Measurements from ENCODE around the gene NPAS4. TPM values are rescaled to one million over a fixed set of nuclear protein-coding genes. Genes with fewer than 3 reads are reported as not detected.

The NPAS4 gene
- total and polyA plus RNA-seq, 2 of the 13 experiments (the other 11 are each of a cell fraction or from before 2014, with no cell fraction given), result not detected

GRCh38 chr11:66459138-66459778 is 38.4 kb downstream of the NPAS4 start:
- no peak overlapping the region for H3K4me2 ChIP-seq (ENCODE audit: low read depth, low read length)
- intact Hi-C loops (cut with micrococcal nuclease; ENCODE audit: unreplicated experiment) (no loop called here), in situ Hi-C loops (cut with HindIII; ENCODE audit: extremely low pct_ligation_motif_present, low pct_unique_long_range_greater_than_20kb) (no loop called here)
- FAIRE-seq, result no peak
- no peak for ATAC-seq
- TF ChIP-seq ZNF451 (CRISPR knock-in tag; IDR thresholded peaks at IDR 0.05) (no peak), REL (CRISPR knock-in tag; conservative IDR thresholded peaks at IDR 0.05) (no peak), SATB2 (CRISPR knock-in tag; IDR thresholded peaks at IDR 0.05) (no peak), HDAC2 (CRISPR knock-in tag; IDR thresholded peaks at IDR 0.05) (no peak), ZNF703 (CRISPR knock-in tag; IDR thresholded peaks at IDR 0.05; ENCODE audit: borderline replicate concordance) (no peak), RFXAP (CRISPR knock-in tag; IDR thresholded peaks at IDR 0.05; ENCODE audit: borderline replicate concordance) (no peak), ZNF546 (CRISPR knock-in tag; conservative IDR thresholded peaks at IDR 0.05) (no peak), MAFK (conservative IDR thresholded peaks at IDR 0.05 in 1 of 2, IDR thresholded peaks at IDR 0.05 in 1 of 2; ENCODE audit: low read length in 2 of 2) (no peak), CENPX (CRISPR knock-in tag; IDR thresholded peaks at IDR 0.05) (no peak), ZFP41 (CRISPR knock-in tag; IDR thresholded peaks at IDR 0.05; ENCODE audit: borderline replicate concordance) (no peak), TBX2 (CRISPR knock-in tag; IDR thresholded peaks at IDR 0.05; ENCODE audit: borderline replicate concordance) (no peak), KMT2B (CRISPR knock-in tag; IDR thresholded peaks at IDR 0.05) (no peak), CEBPB (IDR thresholded peaks at IDR 0.05; ENCODE audit: borderline replicate concordance, low read depth, low read length) (no peak), ZBTB1 (CRISPR knock-in tag; IDR thresholded peaks at IDR 0.05; ENCODE audit: borderline replicate concordance) (no peak)
- H2AFZ ChIP-seq (ENCODE audit: low read length), result no peak overlapping the region
- WGBS (ENCODE audit: low lambda C conversion rate), result 13% methylated on average over 3 of the region's 5 CpGs
- H3K4me1 ChIP-seq (ENCODE audit: insufficient read depth, low read length), result no peaks in the 10 kb centered on the region
- no peaks in the 10 kb centered on the region for H3K9me3 ChIP-seq (ENCODE audit: low read length)
- no peaks in the 10 kb centered on the region for H4K20me1 ChIP-seq (ENCODE audit: insufficient read depth, low read length)
- H3K27me3 ChIP-seq (ENCODE audit: control insufficient read depth in 1 of 2, insufficient read depth in 2 of 2, low read length in 2 of 2), result peaks cover 0 to 12% of the 10 kb centered on the region in 2 experiments; a peak in 2 of 5 replicates
- no peak overlapping the region for H3K27ac ChIP-seq (ENCODE audit: extremely low read length, insufficient read depth, low read length)
- no peak for DNase-seq (ENCODE audit: low spot score)
- no TSS peak for BruUV-seq (replicated peaks)
- no peak overlapping the region for H3K9ac ChIP-seq (ENCODE audit: insufficient read depth, low read depth, low read length)
- no peaks in the 10 kb centered on the region for H3K36me3 ChIP-seq (replicated peaks in 1 of 2; ENCODE audit: control insufficient read depth in 1 of 2, insufficient read depth in 2 of 2, low read length in 2 of 2)
- no peaks in the 10 kb centered on the region for H3K79me2 ChIP-seq (ENCODE audit: insufficient read depth, low read length)
- ChIA-PET CTCF (ENCODE audit: low intra/inter-chr PET ratio, low total read pairs) (no interaction called here), POLR2A (no interaction called here)
- no peak overlapping the region for H3K4me3 ChIP-seq (replicated peaks in 1 of 3; ENCODE audit: insufficient read depth in 1 of 3, low read depth in 2 of 3, low read length in 3 of 3)

Measured in HepG2 (cell line).